Measurements from ENCODE around the gene HTT. TPM values are rescaled to one million over a fixed set of nuclear protein-coding genes. Genes with fewer than 3 reads are reported as not detected.

HTT gene
- total RNA-seq, 1 donor = 44.5 TPM

- Histone ChIP-seq H3K4me1 (ENCODE audit: insufficient read depth, low read length) (no peaks in the 10 kb centered on the region), H3K4me2 (ENCODE audit: insufficient read depth, low read length) (no peak overlapping the region), H3K9me3 (ENCODE audit: low read depth, low read length) (no peaks in the 10 kb centered on the region), H3K79me2 (ENCODE audit: insufficient read depth, low read length) (no peaks in the 10 kb centered on the region), H2AFZ (ENCODE audit: low read length) (no peak overlapping the region), H3K36me3 (ENCODE audit: insufficient read depth, low read length) (peaks cover 65% of the 10 kb centered on the region), H3K27me3 (ENCODE audit: insufficient read depth, low read length) (no peaks in the 10 kb centered on the region), H3K4me3 (ENCODE audit: insufficient read depth, low read length) (no peak overlapping the region), H3K27ac (ENCODE audit: low read depth, low read length) (no peak overlapping the region), H4K20me1 (ENCODE audit: insufficient read depth, low read length) (no peaks in the 10 kb centered on the region)
- DNase-seq (ENCODE audit: insufficient read length, low spot score, missing footprints) = peak; percentile 43
- TF ChIP-seq CTCF (IDR thresholded peaks at IDR 0.05; ENCODE audit: extremely low read depth, low read depth, low read length) = no peak
These were observed 161.1 kb downstream of the HTT start for GRCh38 chr4:3235581-3235980.

GRCh38 chr4:3236326-3236878 lies 161.9 kb downstream of the HTT start:
- no peak for TF ChIP-seq CTCF (IDR thresholded peaks at IDR 0.05; ENCODE audit: extremely low read depth, low read depth, low read length)
- peak; percentile 84 for DNase-seq (ENCODE audit: insufficient read length, low spot score, missing footprints)
- Histone ChIP-seq H3K27me3 (ENCODE audit: insufficient read depth, low read length) (no peaks in the 10 kb centered on the region), H3K4me2 (ENCODE audit: insufficient read depth, low read length) (no peak overlapping the region), H3K27ac (ENCODE audit: low read depth, low read length) (no peak overlapping the region), H3K79me2 (ENCODE audit: insufficient read depth, low read length) (no peaks in the 10 kb centered on the region), H3K36me3 (ENCODE audit: insufficient read depth, low read length) (peaks cover 60% of the 10 kb centered on the region), H4K20me1 (ENCODE audit: insufficient read depth, low read length) (no peaks in the 10 kb centered on the region), H3K9me3 (ENCODE audit: low read depth, low read length) (no peaks in the 10 kb centered on the region), H2AFZ (ENCODE audit: low read length) (no peak overlapping the region), H3K4me3 (ENCODE audit: insufficient read depth, low read length) (no peak overlapping the region), H3K4me1 (ENCODE audit: insufficient read depth, low read length) (no peaks in the 10 kb centered on the region)

GRCh38 chr4:3237266-3237665 lies 162.8 kb downstream of the HTT start:
- Histone ChIP-seq H3K4me3 (ENCODE audit: insufficient read depth, low read length) (no peak overlapping the region), H3K79me2 (ENCODE audit: insufficient read depth, low read length) (no peaks in the 10 kb centered on the region), H2AFZ (ENCODE audit: low read length) (no peak overlapping the region), H3K4me2 (ENCODE audit: insufficient read depth, low read length) (no peak overlapping the region), H3K27ac (ENCODE audit: low read depth, low read length) (no peak overlapping the region), H3K9me3 (ENCODE audit: low read depth, low read length) (no peaks in the 10 kb centered on the region), H3K36me3 (ENCODE audit: insufficient read depth, low read length) (peaks cover 56% of the 10 kb centered on the region), H4K20me1 (ENCODE audit: insufficient read depth, low read length) (no peaks in the 10 kb centered on the region), H3K4me1 (ENCODE audit: insufficient read depth, low read length) (no peaks in the 10 kb centered on the region), H3K27me3 (ENCODE audit: insufficient read depth, low read length) (no peaks in the 10 kb centered on the region)
- DNase-seq (ENCODE audit: insufficient read length, low spot score, missing footprints) = no peak
- no peak for TF ChIP-seq CTCF (IDR thresholded peaks at IDR 0.05; ENCODE audit: extremely low read depth, low read depth, low read length)

GRCh38 chr4:3237712-3238560 lies 163.5 kb downstream of the HTT start:
- H3K4me3 ChIP-seq (ENCODE audit: insufficient read depth, low read length) = no peak overlapping the region
- H2AFZ ChIP-seq (ENCODE audit: low read length) = no peak overlapping the region
- no peaks in the 10 kb centered on the region for H3K79me2 ChIP-seq (ENCODE audit: insufficient read depth, low read length)
- no peak overlapping the region for H3K27ac ChIP-seq (ENCODE audit: low read depth, low read length)
- H3K36me3 ChIP-seq (ENCODE audit: insufficient read depth, low read length) = peaks cover 49% of the 10 kb centered on the region
- no peak for TF ChIP-seq CTCF (IDR thresholded peaks at IDR 0.05; ENCODE audit: extremely low read depth, low read depth, low read length)
- no peaks in the 10 kb centered on the region for H3K9me3 ChIP-seq (ENCODE audit: low read depth, low read length)
- no peak overlapping the region for H3K4me2 ChIP-seq (ENCODE audit: insufficient read depth, low read length)
- no peaks in the 10 kb centered on the region for H3K4me1 ChIP-seq (ENCODE audit: insufficient read depth, low read length)
- DNase-seq (ENCODE audit: insufficient read length, low spot score, missing footprints) = no peak
- no peaks in the 10 kb centered on the region for H3K27me3 ChIP-seq (ENCODE audit: insufficient read depth, low read length)
- no peaks in the 10 kb centered on the region for H4K20me1 ChIP-seq (ENCODE audit: insufficient read depth, low read length)
